Endodermal cell (in vitro differentiated cells): Measurements from ENCODE around the gene CDC42SE1. TPM values are rescaled to one million over a fixed set of nuclear protein-coding genes. Genes with fewer than 3 reads are reported as not detected.
A peak's percentile ranks its signal among the peaks of the same experiment; 100 is the strongest.

ENCODE experiments used
- DNase-seq: peaks from one replicate; pipeline ENCODE4 v3.0.0-alpha.2; 2017
- H3K27ac ChIP-seq: 2 replicates; pipeline ENCODE4 v1.5.1; 2013; ENCODE audit warnings: mild to moderate bottlenecking, low read depth, low read length, moderate library complexity
- H3K27me3 ChIP-seq: 2 replicates; pipeline ENCODE4 v1.6.1; 2013; ENCODE audit warnings: mild to moderate bottlenecking, low read length, moderate library complexity; ENCODE audit not compliant: insufficient read depth, control insufficient read depth, poor library complexity, severe bottlenecking
- H3K36me3 ChIP-seq: 2 replicates; pipeline ENCODE4 v1.7.0; 2013; ENCODE audit warnings: mild to moderate bottlenecking, low read length, moderate library complexity; ENCODE audit not compliant: control insufficient read depth, insufficient read depth
- H3K4me1 ChIP-seq: one replicate; pipeline ENCODE4 v1.7.0; 2013; ENCODE audit warnings: low read length; ENCODE audit not compliant: control insufficient read depth, insufficient read depth
- H3K4me3 ChIP-seq: 2 replicates; pipeline ENCODE4 v1.5.1; 2013; ENCODE audit warnings: mild to moderate bottlenecking, low read length, moderate library complexity
- H3K9ac ChIP-seq: 2 replicates; pipeline ENCODE4 v1.6.1; 2013; ENCODE audit warnings: mild to moderate bottlenecking, low read length, moderate library complexity; ENCODE audit not compliant: poor library complexity, severe bottlenecking; ENCODE audit errors: extremely low read depth
- H3K9me3 ChIP-seq: 2 replicates; pipeline ENCODE4 v1.6.1; 2013; ENCODE audit warnings: mild to moderate bottlenecking, low read length, moderate library complexity; ENCODE audit not compliant: control insufficient read depth
- H3K27ac Mint-ChIP-seq: 2 replicates; pipeline ENCODE4 v1.8.0; 2020; ENCODE audit warnings: mixed read lengths
- H3K27me3 Mint-ChIP-seq: 2 replicates; pipeline ENCODE4 v1.8.0; 2021; ENCODE audit warnings: mild to moderate bottlenecking, mixed read lengths; ENCODE audit not compliant: insufficient read depth
- H3K36me3 Mint-ChIP-seq: 2 replicates; pipeline ENCODE4 v1.8.0; 2020; ENCODE audit warnings: low read depth, mixed read lengths
- H3K4me1 Mint-ChIP-seq: 2 replicates; pipeline ENCODE4 v1.8.0; 2020; ENCODE audit warnings: mixed read lengths
- H3K4me3 Mint-ChIP-seq: 2 replicates; pipeline ENCODE4 v1.8.0; 2020; ENCODE audit warnings: mild to moderate bottlenecking, moderate library complexity, mixed read lengths
- H3K9me3 Mint-ChIP-seq: 2 replicates; pipeline ENCODE4 v1.8.0; 2020; ENCODE audit warnings: mild to moderate bottlenecking, mixed read lengths
- CTCF ChIP-seq: fragments of 200-600 bp; sonication (generic); conservative IDR thresholded peaks from 2 replicates; pipeline ENCODE4 v1.5.0; 2021; ENCODE audit warnings: antibody characterized with exemption, mild to moderate bottlenecking
- WGBS, 2 experiments: methylation state at CpG; one replicate each; pipeline versions ENCODE4 v1.1.5 to v1.1.7; 2013; ENCODE audit warnings: missing lambda C conversion rate in 2 of 2, mixed read lengths in 1 of 2; ENCODE audit not compliant: insufficient coverage in 1 of 2, insufficient read length in 1 of 2; 5-methylcytosine and 5-hydroxymethylcytosine counted together
- total RNA-seq, 2 donors: library from RNA; stranded (reverse); fragmentation: NEBNext Ultra II Directional in 1 of 2; extraction: Animal tissue kit (Norgen Biotek cat#: 25700) in 1 of 2; gene quantifications; 2 replicates in 1 of 2; 3 replicates in 1 of 2; pipeline ENCODE4 v1.2.1, GENCODE V29; 2021

Gene CDC42SE1
- total RNA-seq, 2 donors from 2014 or later = 69.8 to 74.5 TPM

GRCh38 chr1:151047591-151047924 lies 11.9 kb downstream of the CDC42SE1 start, which contains the start of gene C1orf56:
TSS of gene C1orf56 (plus strand) at chr1:151047751. CDS start at chr1:151047848, 97 bp downstream.
- Histone ChIP-seq H3K36me3 (peaks cover 18% of the 10 kb centered on the region), H3K4me3 (peak within 1 kb of the TSS; percentile 89), H3K4me1 (no peaks in the 10 kb centered on the region), H3K9ac (peak within 1 kb of the TSS; percentile 67), H3K27me3 (no peaks in the 10 kb centered on the region), H3K9me3 (no peaks in the 10 kb centered on the region), H3K27ac (peak within 1 kb of the TSS; percentile 55)
- Mint-ChIP-seq H3K36me3 (peaks cover 16% of the 10 kb centered on the region), H3K9me3 (no peaks in the 10 kb centered on the region), H3K4me3 (peak within 1 kb of the TSS; percentile 92), H3K4me1 (peaks cover 18% of the 10 kb centered on the region), H3K27ac (peak within 1 kb of the TSS; percentile 97), H3K27me3 (no peaks in the 10 kb centered on the region)
- DNase-seq = peak; percentile 90
- WGBS, 2 experiments = 3 to 10% methylated on average over 2 to 28 of the region's 29 CpGs
- TF ChIP-seq CTCF = no peak

- Histone ChIP-seq H3K9ac (no peak overlapping the region), H3K27ac (no peak overlapping the region), H3K27me3 (no peaks in the 10 kb centered on the region), H3K4me3 (no peak overlapping the region), H3K4me1 (no peaks in the 10 kb centered on the region), H3K36me3 (no peaks in the 10 kb centered on the region), H3K9me3 (no peaks in the 10 kb centered on the region)
- Mint-ChIP-seq H3K27ac (no peak overlapping the region), H3K4me3 (no peak overlapping the region), H3K9me3 (no peaks in the 10 kb centered on the region), H3K4me1 (peaks cover 23% of the 10 kb centered on the region), H3K36me3 (no peaks in the 10 kb centered on the region), H3K27me3 (no peaks in the 10 kb centered on the region)
- no peak for DNase-seq
- no peak for TF ChIP-seq CTCF
- WGBS, 2 experiments = 89% methylated on average over 1 of the region's 1 CpG; no CpG with 5 or more reads in 1 of the 2 experiments
These were observed 16.3 kb downstream of the CDC42SE1 start for GRCh38 chr1:151043163-151043562.

GRCh38 chr1:151039521-151039920 lies 19.9 kb downstream of the CDC42SE1 start:
- Histone ChIP-seq H3K4me1 (no peaks in the 10 kb centered on the region), H3K4me3 (no peak overlapping the region), H3K9ac (no peak overlapping the region), H3K27me3 (no peaks in the 10 kb centered on the region), H3K9me3 (no peaks in the 10 kb centered on the region), H3K36me3 (no peaks in the 10 kb centered on the region), H3K27ac (no peak overlapping the region)
- Mint-ChIP-seq H3K36me3 (peaks cover 8% of the 10 kb centered on the region), H3K4me1 (peaks cover 4% of the 10 kb centered on the region), H3K9me3 (no peaks in the 10 kb centered on the region), H3K4me3 (no peak overlapping the region), H3K27me3 (no peaks in the 10 kb centered on the region), H3K27ac (no peak overlapping the region)
- WGBS, 2 experiments = 82 to 92% methylated on average over 1 to 3 of the region's 3 CpGs
- DNase-seq = no peak
- TF ChIP-seq CTCF = no peak
